IPS DF 19.7 (cell line): ENCODE data around the gene SDHAF1.

ENCODE experiments used
- DNase-seq: peaks from one replicate; pipeline ENCODE4 v3.0.0-alpha.2; 2013; ENCODE audit warnings: low read depth, low spot score

SDHAF1 gene

DNA sequence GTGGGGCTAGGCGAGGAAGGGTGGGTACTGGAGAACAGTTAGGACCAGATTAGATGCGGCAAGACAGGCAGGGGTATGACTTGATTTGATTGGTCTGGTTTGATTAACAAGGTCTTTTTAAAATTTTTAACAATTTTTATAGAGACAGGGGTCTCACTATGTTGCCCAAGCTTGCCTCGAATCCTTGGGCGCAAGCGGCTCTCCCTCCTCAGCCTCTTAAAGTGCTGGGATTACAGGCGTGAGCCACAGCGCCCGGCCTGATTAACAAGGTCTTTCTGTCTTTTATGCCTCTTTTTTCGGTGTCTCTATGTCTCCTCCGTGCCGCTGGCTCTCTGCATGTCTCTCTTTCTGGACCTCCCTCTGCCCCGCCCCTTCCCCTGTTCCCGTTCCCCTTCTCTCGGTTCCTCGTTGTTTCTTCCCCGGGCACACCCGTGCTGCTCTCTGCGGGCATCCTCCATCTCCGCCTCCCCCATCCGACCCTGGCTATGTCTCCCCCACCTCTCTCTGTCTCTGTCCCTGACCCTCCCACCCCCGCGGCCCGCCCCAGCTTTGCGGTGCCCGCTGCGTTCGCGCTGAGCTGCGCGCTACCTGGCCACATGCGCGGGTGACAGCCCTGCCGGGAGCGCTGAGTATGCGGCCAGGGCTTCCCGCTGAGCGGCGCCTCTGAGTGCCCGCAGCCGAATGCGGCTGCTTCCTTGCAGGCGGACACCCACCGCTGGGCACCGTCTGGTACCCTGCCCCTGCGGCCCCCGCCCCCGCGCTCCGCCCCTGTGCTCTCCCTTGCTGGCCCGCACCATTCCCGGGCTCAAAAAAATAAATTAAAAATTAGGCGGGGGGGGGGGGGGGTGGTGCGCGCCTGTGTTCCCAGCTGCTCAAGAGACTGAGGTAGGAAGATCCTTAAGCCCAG, 8.1 kb upstream of the SDHAF1 start:
- DNase-seq = no peak

DNA sequence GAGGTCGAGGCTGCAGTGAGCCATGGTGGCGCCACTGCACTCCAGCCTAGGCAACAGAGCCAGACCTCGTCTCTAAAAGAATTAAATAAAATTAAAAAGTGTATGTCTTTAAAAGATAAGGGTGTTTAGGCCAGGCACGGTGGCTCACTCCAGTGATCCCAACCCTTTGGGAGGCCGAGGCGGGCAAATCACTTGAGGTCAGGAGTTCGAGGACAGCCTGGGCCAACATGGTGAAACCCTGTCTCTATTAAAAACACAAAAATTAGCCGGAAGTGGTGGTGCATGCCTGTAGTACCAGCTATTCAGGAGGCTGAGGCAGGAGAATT, 7.5 kb upstream of the SDHAF1 start:
- DNase-seq = no peak

DNA sequence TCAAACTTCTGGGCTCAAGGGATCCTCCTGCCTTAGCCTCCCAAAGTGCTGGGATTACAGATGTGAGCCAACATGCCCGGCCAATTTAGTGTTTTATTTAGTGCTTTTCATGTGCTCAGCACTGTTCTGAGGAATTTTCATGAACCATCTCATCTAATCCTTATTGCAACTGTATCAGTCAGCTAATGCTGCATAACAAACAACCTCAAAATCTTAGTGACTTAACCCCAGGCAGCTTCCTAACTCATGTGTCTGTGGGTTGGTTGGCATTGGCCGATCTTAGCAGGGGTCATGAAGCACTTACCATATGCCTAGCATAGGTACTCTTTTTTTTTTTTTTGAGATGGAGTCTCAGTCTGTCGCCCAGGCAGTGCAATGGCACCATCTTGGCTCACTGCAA, 6.2 kb upstream of the SDHAF1 start:
- no peak for DNase-seq

DNA sequence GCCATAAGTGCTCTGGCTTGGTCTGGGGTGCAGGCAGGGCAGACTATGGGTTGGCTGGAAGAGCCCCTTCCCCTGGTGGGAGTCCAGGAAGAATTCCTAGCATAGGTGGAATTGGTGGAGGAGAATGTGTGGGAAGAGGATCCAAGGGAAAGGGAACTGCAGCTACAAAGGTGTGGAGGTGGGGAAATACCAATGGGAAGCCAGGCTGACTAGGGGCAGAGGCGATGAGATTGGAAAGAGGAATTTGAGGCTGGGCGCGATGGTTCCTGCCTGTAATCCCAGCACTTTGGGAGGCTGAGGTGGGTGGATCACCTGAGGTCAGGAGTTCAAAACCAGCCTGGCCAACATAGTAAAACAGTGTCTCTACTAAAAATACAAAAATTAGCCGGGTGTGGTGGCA, 4.8 kb upstream of the SDHAF1 start:
- no peak for DNase-seq

DNA sequence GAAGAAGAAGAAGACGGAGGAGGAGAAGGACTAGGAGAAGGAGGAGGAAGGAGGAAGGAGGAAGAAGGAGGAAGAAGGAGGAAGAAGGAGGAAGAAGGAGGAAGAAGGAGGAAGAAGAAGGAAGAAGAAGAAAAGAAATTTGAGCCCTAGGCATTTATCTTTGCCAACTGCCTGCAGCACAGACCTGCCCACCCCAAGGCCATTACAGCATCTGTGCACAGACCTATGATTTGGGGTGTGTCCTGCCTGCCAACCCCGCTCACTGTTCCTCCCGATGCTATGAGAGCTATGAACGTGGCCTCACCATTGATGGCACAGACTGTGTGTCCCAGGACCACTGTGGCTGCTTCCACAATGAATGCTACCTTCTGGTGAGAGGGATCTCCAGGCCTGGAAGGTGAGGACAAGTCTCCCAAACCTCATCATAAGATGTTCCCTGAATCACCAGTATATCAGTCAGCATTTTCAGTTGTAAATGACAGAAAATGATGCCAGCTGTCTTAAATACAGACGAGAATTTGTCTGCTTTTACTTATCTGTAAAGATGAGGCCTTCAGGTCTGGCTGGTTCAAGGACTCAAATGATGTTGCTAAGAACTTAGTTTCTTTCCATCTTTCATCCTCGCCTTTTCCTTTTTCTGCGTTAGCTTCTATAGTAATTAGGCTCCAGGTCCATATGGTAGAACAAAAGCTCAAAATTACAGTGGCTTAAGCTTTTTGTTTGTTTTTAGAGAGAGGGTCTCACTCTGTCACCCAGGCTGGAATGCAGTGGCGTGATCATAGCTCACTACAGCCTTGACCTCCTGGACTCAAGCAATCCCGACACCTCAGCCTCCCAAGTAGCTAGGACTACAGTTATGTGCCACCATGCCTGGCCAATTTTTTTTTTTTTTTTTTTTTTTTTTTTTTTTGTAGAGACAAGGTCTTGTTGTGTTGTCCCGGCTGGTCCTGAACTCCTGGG, 3.9 kb upstream of the SDHAF1 start:
- DNase-seq = no peak

DNA sequence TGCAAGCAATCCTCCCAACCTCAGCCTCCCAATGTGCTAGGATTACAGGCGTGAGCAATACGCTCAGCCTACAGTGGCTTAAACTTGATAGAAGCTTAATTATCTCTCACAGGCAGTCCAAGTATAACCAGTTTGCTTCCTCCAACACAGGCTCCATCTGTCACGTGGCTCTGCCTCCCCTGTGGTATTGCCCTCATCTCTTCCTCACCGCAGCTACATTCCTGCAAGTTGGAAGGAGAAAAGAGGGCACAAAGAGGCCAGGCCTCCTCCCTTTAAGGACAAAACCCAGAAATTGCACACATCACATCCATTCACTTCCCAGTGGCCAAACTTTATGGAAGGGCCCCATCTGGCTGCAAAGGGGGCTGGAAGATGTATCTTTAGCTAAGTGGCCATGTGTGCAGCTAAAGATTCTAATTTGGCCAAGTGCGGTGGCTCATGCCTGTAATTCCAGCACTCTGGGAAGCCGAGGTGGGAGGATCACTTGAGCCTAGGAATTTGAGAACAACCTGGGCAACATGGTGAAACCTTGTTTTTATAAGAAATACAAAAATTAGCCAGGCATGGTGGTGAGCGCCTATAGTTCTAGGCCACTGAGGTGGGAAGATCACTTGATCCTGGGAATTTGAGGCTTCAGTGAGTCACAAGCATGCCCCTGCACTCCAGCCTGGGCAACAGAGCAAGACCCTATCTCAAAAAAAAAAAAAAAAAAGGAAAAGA, 3.1 kb upstream of the SDHAF1 start:
- no peak for DNase-seq

DNA sequence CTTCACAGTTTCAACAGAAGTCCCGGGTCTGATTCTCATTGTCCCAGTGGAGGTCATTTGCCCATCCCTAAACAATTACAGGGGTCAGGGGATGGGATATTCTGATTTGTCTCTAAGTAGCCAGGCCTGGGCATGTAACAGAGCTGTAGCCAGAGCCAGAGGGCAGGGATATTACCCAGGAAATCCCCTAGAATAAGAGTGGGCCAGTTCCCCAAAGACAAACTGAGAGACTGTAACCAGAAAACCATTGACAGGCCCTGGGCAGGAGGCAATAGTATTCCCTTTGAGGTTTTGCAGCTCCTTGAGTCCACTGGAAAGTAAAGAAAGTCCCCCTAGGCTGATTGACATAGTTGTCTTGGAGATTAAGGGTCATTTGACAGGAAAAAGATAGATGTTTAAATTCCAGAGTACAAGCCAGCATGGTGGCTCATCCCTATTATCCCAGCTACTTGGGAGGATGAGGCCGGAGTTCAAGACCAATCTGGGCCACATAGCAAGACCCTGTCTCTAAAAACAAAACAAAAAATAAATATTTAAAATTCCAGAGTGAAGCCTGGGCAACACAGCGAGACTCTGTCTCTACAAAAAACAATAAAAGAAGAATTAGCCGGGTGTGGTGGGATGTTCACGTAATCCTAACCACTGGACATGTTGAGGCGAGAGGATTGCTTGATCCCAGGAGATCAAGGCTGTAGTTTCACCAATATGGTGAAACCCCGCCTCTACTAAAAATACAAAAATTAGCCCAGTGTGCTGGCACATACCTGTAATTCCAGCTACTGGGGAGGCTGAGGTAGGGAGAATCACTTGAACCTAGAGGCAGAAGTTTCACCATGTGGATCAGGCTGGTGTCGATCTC, 1.9 kb upstream of the SDHAF1 start:
- DNase-seq = no peak

DNA sequence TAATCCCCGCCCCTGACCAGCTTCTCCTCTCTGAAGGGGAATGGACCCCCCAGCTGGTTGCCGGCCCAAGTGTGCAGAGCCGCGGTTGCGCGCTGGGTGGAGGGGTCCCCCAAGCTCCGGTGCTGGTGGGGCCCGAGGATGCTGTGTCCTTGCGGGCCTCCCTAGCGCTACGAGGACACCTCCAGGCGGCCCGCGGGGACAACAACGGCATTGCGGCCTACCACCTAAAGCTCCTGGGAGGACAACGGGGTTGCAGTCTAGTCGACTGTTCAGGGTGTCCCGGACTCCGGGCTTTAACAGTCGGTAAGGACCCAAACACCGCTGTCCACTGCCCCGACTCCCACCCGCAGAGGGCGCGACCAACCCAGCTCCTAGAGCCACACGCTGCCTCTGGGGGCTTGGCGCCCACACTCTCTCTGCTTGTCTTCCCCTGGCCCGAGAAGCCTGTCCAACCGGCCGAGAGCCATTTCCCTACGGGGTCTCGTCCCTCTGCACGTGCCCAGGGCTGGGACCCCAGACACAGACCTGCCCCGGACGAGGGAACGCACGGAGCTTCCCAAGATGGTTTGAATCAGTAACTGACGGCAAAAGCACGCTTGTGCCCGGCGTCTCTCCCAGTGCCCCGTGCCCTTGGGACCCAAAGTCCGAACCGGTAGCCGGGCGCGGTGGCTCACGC, 927 bp upstream of the SDHAF1 start:
- DNase-seq = no peak

DNA sequence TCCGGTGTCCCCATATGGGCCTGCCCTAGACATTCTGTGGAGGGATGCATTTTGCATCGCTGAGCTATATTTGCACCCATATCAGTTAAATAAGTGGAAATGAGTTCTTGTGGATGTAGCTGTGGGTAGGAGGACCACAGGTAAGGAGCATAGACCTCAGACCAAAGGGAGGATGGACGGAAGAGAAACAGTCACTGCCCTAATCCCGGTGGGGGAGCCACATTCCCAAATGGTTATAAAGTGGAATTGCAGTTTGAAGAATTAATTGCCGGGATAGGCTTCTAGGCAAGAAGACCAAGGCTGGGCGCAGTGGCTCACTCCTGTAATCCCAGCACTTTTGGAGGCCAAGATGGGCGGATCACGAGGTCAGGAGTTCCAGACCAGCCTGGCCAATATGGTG, 1.8 kb downstream of the SDHAF1 start:
- DNase-seq = no peak

DNA sequence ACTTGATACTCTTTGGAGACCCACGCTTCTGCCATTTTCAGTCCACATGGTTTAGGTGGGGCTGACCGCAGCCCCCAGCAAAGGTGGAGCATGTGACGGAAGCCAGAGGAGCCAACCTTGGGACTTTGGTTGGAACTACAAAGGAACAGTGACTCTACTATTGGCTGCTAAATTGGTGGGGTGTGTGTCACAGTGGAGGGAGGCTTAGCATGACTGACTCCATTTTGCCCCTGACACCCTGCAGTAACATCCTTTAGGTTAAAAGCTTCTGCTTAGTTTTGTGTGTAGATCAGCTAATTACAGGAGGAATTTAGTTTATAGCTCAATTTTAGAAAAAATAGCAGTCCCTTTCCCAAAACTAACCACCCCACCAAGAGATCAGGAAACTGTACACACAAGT, 6.6 kb downstream of the SDHAF1 start:
- no peak for DNase-seq

DNA sequence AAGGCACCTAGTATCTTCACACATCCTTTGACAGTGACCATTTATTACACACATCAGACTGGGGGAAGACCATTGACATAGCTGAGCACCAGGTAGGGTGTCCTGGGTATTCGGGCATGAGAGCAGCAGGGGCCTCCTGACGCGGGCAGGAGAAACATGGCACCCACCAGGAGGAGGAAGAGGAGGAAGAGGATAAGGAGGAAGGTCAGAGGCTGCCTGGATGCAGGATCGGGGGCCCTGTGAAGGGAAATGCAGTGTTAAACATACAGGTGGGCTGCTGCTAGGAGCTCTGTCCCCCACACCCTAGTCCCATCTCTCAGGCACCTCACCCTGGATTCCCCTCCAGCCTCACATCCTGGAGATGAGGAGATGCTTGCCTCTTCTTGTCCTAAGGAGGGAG, 8.3 kb downstream of the SDHAF1 start:
- DNase-seq = no peak

DNA sequence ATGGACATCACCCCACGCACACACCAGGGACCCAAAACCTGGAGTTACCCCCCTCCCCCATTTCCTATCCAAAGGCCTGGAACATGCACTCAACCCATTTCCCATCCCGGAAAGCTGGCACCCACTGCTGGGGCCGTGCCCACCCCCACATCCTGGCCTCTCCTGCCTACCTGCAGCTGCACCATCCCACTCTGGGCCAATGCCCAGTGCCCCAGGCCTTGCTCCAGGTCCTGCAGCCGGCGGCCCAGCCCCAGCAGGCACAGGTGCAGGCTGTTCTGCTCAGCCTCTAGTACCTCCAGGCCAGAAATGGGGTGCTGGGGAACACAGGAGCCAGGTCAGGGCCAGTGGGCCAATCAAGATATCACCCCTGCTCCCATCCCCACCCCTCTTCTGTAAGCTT, 12.0 kb downstream of the SDHAF1 start:
- no peak for DNase-seq

DNA sequence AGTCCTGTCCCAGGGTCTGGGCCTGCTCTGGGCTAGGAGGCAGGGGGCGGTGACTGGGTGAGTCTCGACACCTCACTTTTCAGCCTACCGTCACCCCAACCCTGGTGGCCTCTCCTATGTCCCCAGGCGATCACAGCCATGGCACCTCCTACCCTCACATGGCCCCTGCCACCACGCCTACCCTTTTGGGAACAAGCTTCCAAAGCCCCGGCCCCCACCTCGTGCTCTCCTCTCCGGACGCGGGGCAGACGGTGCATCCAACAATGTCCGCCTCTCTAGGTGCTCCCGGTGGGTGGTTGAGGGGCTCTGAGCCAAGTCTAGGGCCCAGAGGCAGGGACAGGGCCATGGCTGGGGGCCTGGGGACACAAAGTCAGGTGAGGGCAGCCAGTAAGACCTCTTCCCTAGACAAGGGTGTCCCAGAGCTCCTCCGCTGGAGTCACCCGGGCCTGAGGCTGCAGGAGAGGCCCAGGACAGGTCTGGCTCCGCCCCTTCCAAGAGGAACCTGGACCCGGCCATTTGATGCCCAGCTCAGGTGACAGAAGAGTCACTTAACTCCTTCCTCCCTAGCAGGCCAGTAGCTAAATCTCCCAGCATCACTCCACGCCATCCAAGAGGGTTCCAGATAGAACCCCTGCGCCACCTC, 13.5 kb downstream of the SDHAF1 start, which contains the start of gene SYNE4:
TSS of gene SYNE4 (minus strand) at position 478 of the 643 bp plus-strand sequence. CDS start at position 346, 132 bp downstream.
- DNase-seq = no peak

DNA sequence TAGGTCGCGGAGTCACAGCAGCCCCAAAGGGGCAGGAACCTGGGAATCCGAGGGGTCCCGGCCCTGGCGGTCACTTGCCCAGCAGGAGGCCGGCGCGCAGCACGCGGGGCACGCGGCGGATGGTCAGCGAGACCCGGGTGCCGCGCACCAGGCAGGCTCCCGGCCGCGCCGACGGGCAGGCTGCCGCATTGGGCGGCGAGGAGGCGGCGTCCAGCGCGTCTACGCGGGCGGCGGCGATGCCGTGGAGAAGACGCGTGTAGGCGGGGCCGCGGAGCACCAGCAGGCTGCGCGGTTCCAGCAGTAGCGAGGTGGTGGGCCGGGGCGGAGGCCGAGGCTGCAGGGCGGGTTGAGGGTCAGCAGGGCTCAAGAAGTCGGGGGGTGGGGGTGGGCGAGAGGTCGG, 14.2 kb downstream of the SDHAF1 start:
- no peak for DNase-seq

DNA sequence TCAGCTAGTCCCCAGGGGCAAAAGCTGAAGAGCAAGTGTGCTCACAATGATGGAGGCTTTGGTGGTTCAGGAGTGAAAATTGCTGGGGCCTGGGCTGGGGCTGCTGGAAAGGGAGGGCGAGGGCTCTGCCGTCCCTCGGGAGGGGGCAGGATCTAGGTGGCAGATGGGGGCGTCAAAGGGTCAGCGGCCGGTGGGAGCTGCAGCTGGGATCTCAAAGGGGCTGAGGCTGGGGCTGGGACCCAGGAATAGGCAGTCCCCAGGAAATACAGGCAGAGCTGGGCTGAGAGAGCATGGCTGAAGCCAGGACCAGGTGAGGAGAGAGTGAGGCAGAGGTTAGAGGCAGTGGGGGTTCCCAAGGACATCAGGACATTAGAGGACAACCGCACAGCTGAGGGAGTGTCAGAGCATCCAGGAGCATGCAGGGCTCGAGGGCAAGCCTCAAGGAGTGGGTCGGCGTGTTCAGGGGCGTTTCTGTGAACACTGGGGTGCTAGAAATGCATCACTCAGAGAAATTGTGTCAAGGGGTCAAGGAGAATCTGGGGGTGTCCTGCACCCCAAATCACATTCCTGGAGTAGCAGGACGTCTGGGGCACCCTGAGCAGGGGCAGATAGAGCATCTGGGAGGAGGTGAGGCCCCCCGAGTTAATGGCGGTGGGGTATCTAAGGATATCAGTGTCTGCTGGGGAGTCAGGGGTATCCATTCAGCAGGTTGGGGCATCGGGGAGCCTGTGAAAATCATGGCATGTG, 14.8 kb downstream of the SDHAF1 start:
- DNase-seq = no peak

DNA sequence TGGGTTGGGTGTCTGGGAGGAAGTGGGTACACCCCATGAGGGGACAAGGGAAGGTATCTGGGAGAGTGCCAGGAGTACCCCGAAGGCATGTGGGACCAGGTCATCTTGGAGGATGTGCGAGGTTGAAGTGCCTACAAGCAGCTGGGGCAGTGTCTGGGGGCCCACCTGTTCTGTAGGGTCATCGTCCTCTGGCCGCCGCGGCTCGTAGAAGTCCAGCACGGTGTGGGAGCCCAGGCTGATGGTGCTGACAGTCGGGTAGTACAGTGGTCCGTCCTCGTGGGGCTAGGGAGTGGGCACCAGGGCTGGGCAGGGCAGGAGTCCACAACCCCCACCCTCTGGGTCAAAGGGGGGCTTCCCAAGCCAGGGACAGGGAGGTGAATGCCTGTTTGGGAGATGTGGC, 15.4 kb downstream of the SDHAF1 start:
- no peak for DNase-seq

DNA sequence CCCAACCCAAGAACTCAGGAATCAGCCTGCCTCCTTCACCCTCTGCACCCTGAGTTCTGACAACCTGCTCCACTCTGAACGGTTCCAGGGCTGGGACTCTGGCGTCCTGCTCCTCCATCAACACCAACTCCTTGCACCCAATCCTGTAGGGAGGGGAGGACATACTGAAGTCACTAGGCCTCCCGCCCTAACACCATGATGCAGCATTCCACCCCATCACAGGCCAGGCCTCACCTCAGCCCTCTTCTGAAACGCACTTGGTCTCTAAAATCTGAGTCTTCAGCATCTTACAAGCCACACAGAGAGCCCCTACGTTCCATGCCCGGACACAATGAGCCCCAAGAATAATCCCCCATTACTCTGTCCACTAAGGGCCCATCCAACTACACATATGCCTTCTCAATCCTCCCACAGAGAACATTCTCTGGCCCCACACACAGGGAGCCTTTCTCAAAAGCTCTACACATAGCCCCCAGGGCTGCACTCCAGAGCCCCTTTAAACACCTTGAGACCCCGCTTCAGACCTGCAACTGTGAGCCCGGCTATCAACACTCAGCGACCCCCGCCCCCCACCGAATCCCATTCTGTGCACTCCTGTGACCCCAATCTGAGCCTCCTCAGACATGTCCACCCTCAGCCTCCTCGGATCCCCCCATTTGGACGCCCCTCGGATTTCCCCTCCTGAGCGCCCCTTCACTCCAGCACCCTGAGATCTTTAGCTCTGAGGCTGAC, 18.5 kb downstream of the SDHAF1 start:
- DNase-seq = no peak
